ENCODE measurements around the gene NPLOC4. TPM values are rescaled to one million over a fixed set of nuclear protein-coding genes. Genes with fewer than 3 reads are reported as not detected.

NPLOC4 gene
- total and polyA plus RNA-seq, 2 of the 13 experiments (the other 11 are each of a cell fraction or from before 2014, with no cell fraction given), result 57.0 to 97.0 TPM

GRCh38 chr17:81556863-81557262 lies 80.0 kb downstream of the NPLOC4 start:
- peaks cover 33% of the 10 kb centered on the region for H3K4me1 ChIP-seq (ENCODE audit: insufficient read depth, low read length)
- peaks cover 20 to 41% of the 10 kb centered on the region in 2 experiments for H3K36me3 ChIP-seq (replicated peaks in 1 of 2; ENCODE audit: control insufficient read depth in 1 of 2, insufficient read depth in 2 of 2, low read length in 2 of 2)
- 100% methylated on average over 3 of the region's 6 CpGs for WGBS (ENCODE audit: low lambda C conversion rate)
- FAIRE-seq, result no peak
- no peak overlapping the region for H3K27ac ChIP-seq (ENCODE audit: extremely low read length, insufficient read depth, low read length)
- no peaks in the 10 kb centered on the region for H4K20me1 ChIP-seq (ENCODE audit: insufficient read depth, low read length)
- no peaks in the 10 kb centered on the region for H3K9me3 ChIP-seq (ENCODE audit: low read length)
- ChIA-PET POLR2A (interaction anchor here (0.6 kb wide), 1 partner anchor 17 kb away, joined by 3 read pairs; no protein-coding TSS in a partner anchor), CTCF (ENCODE audit: low intra/inter-chr PET ratio, low total read pairs) (no interaction called here)
- H3K4me2 ChIP-seq (ENCODE audit: low read depth, low read length), result no peak overlapping the region
- H2AFZ ChIP-seq (ENCODE audit: low read length), result no peak overlapping the region
- H3K79me2 ChIP-seq (ENCODE audit: insufficient read depth, low read length), result peaks cover under 1% of the 10 kb centered on the region
- in situ Hi-C loops (cut with HindIII; ENCODE audit: extremely low pct_ligation_motif_present, low pct_unique_long_range_greater_than_20kb), result no loop called here
- no peaks in the 10 kb centered on the region; a peak in 1 of 5 replicates for H3K27me3 ChIP-seq (ENCODE audit: control insufficient read depth in 1 of 2, insufficient read depth in 2 of 2, low read length in 2 of 2)
- no peak overlapping the region for H3K9ac ChIP-seq (ENCODE audit: insufficient read depth, low read depth, low read length)
- DNase-seq (ENCODE audit: low spot score), result no peak
- intact Hi-C loops (cut with micrococcal nuclease; ENCODE audit: unreplicated experiment), result no loop called here
- no peak for ATAC-seq
- BruUV-seq (replicated peaks), result no TSS peak
- no peak overlapping the region for H3K4me3 ChIP-seq (replicated peaks in 1 of 3; ENCODE audit: insufficient read depth in 1 of 3, low read depth in 2 of 3, low read length in 3 of 3)
- no peak for TF ChIP-seq ZFYVE20 (CRISPR knock-in tag; IDR thresholded peaks at IDR 0.05; ENCODE audit: borderline replicate concordance, low read depth)
- no peak for TF ChIP-seq ZNF790 (CRISPR knock-in tag; IDR thresholded peaks at IDR 0.05; ENCODE audit: borderline replicate concordance)
- 0 out of 2 replicates have a peak, but pooled peaks have one; percentile 49 for TF ChIP-seq ZNF326 (CRISPR knock-in tag; IDR thresholded peaks at IDR 0.05; ENCODE audit: borderline replicate concordance)
- TF ChIP-seq SPEN (CRISPR knock-in tag; IDR thresholded peaks at IDR 0.05; ENCODE audit: low read depth), result no peak
- no peak for TF ChIP-seq SCMH1 (CRISPR knock-in tag; IDR thresholded peaks at IDR 0.05; ENCODE audit: borderline replicate concordance)
- TF ChIP-seq PLSCR1 (CRISPR knock-in tag; IDR thresholded peaks at IDR 0.05; ENCODE audit: borderline replicate concordance), result no peak
- no peak for TF ChIP-seq MIER2 (CRISPR knock-in tag; IDR thresholded peaks at IDR 0.05)
- peak; percentile 83 for TF ChIP-seq AGO2 (optimal IDR thresholded peaks at IDR 0.05; ENCODE audit: low read depth, low read length)
- TF ChIP-seq ZNF503 (CRISPR knock-in tag; IDR thresholded peaks at IDR 0.05), result no peak
- peak in 1 of 2 experiments; percentile 39; a peak in 1 of 4 replicates for TF ChIP-seq POLR2A (IDR thresholded peaks at IDR 0.05; ENCODE audit: insufficient read depth in 1 of 2, low read depth in 2 of 2, low read length in 2 of 2)
- TF ChIP-seq XBP1 (CRISPR knock-in tag; IDR thresholded peaks at IDR 0.05), result no peak
- TF ChIP-seq SMARCC2 (IDR thresholded peaks at IDR 0.05), result no peak
- no peak for TF ChIP-seq ZBTB40 (IDR thresholded peaks at IDR 0.05)
- TF ChIP-seq ZBTB40 (CRISPR knock-in tag; IDR thresholded peaks at IDR 0.05), result no peak

Measured in HepG2 (cell line).